ENCODE results near the gene SLC29A4. TPM values are rescaled to one million over a fixed set of nuclear protein-coding genes. Genes with fewer than 3 reads are reported as not detected.

The SLC29A4 gene
- polyA plus RNA-seq, 1 donor (not counting 4 experiments of a cell fraction or from before 2014, with no cell fraction given) = 0.43 TPM

- FAIRE-seq (no peak), DNase-seq (ENCODE audit: low read depth, low spot score) (no peak)
- H3K27me3 ChIP-seq (ENCODE audit: control insufficient read depth, extremely low read depth, insufficient read depth, low read length) = peaks cover 20% of the 10 kb centered on the region
- H3K36me3 ChIP-seq (ENCODE audit: control insufficient read depth in 2 of 2, extremely low read depth in 1 of 2, insufficient read depth in 2 of 2, low read length in 2 of 2) = no peaks in the 10 kb centered on the region
- no peaks in the 10 kb centered on the region for H3K4me1 ChIP-seq (ENCODE audit: control insufficient read depth, extremely low read depth, insufficient read depth, low read length)
- no peak overlapping the region for H2AFZ ChIP-seq (ENCODE audit: control insufficient read depth, low read length)
- dilution Hi-C loops (cut with MboI; ENCODE audit: extremely low pct_ligation_motif_present, low sequenced_read_pairs) = no loop called here
- no peak overlapping the region for H3K9ac ChIP-seq (ENCODE audit: control insufficient read depth, extremely low read depth, insufficient read depth, low read length)
- no peaks in the 10 kb centered on the region for H3K9me1 ChIP-seq (ENCODE audit: control insufficient read depth, extremely low read depth, insufficient read depth, low read length)
- H3K27ac ChIP-seq (ENCODE audit: control insufficient read depth, insufficient read depth, low read length) = no peak overlapping the region
- H3K79me2 ChIP-seq (ENCODE audit: control insufficient read depth, insufficient read depth, low read length) = no peaks in the 10 kb centered on the region
- H3K4me3 ChIP-seq (ENCODE audit: control insufficient read depth in 2 of 3, extremely low read depth in 1 of 3, insufficient read depth in 2 of 3, low read depth in 1 of 3, low read length in 3 of 3) = no peak overlapping the region
- no peak overlapping the region for H3K4me2 ChIP-seq (ENCODE audit: control insufficient read depth, extremely low read depth, insufficient read depth, low read depth, low read length)
- no peaks in the 10 kb centered on the region for H4K20me1 ChIP-seq (ENCODE audit: control insufficient read depth, extremely low read depth, insufficient read depth, low read length)
- no peaks in the 10 kb centered on the region for H3K9me3 ChIP-seq (ENCODE audit: control insufficient read depth, low read depth, low read length)
- no peak for TF ChIP-seq EZH2 (IDR thresholded peaks at IDR 0.05; ENCODE audit: low read length)
- TF ChIP-seq CTCF (optimal IDR thresholded peaks at IDR 0.05 in 1 of 3, IDR thresholded peaks at IDR 0.05 in 1 of 3, conservative IDR thresholded peaks at IDR 0.05 in 1 of 3; ENCODE audit: extremely low read depth in 1 of 3, insufficient read depth in 2 of 3, low read length in 3 of 3) = no peak
Measured at GRCh38 chr7:5300366-5300765, 17.6 kb downstream of the SLC29A4 start.

- no peak overlapping the region for H2AFZ ChIP-seq (ENCODE audit: control insufficient read depth, low read length)
- no peak overlapping the region for H3K27ac ChIP-seq (ENCODE audit: control insufficient read depth, insufficient read depth, low read length)
- no peaks in the 10 kb centered on the region for H3K4me1 ChIP-seq (ENCODE audit: control insufficient read depth, extremely low read depth, insufficient read depth, low read length)
- H3K36me3 ChIP-seq (ENCODE audit: control insufficient read depth in 2 of 2, extremely low read depth in 1 of 2, insufficient read depth in 2 of 2, low read length in 2 of 2) = no peaks in the 10 kb centered on the region
- no peaks in the 10 kb centered on the region for H3K79me2 ChIP-seq (ENCODE audit: control insufficient read depth, insufficient read depth, low read length)
- peaks cover 8% of the 10 kb centered on the region for H3K27me3 ChIP-seq (ENCODE audit: control insufficient read depth, extremely low read depth, insufficient read depth, low read length)
- no peaks in the 10 kb centered on the region for H3K9me1 ChIP-seq (ENCODE audit: control insufficient read depth, extremely low read depth, insufficient read depth, low read length)
- TF ChIP-seq CTCF (optimal IDR thresholded peaks at IDR 0.05 in 1 of 3, IDR thresholded peaks at IDR 0.05 in 1 of 3, conservative IDR thresholded peaks at IDR 0.05 in 1 of 3; ENCODE audit: extremely low read depth in 1 of 3, insufficient read depth in 2 of 3, low read length in 3 of 3) = peak in 1 of 3 experiments; percentile 16
- TF ChIP-seq EZH2 (IDR thresholded peaks at IDR 0.05; ENCODE audit: low read length) = no peak
- H3K9ac ChIP-seq (ENCODE audit: control insufficient read depth, extremely low read depth, insufficient read depth, low read length) = no peak overlapping the region
- no peak overlapping the region for H3K4me2 ChIP-seq (ENCODE audit: control insufficient read depth, extremely low read depth, insufficient read depth, low read depth, low read length)
- H4K20me1 ChIP-seq (ENCODE audit: control insufficient read depth, extremely low read depth, insufficient read depth, low read length) = no peaks in the 10 kb centered on the region
- dilution Hi-C loops (cut with MboI; ENCODE audit: extremely low pct_ligation_motif_present, low sequenced_read_pairs) = no loop called here
- H3K4me3 ChIP-seq (ENCODE audit: control insufficient read depth in 2 of 3, extremely low read depth in 1 of 3, insufficient read depth in 2 of 3, low read depth in 1 of 3, low read length in 3 of 3) = no peak overlapping the region
- FAIRE-seq (no peak), DNase-seq (ENCODE audit: low read depth, low spot score) (no peak)
- H3K9me3 ChIP-seq (ENCODE audit: control insufficient read depth, low read depth, low read length) = no peaks in the 10 kb centered on the region
Measured at GRCh38 chr7:5302577-5302976, 19.8 kb downstream of the SLC29A4 start.

Data from keratinocyte (primary cell).